Measurements from ENCODE around the gene TMPRSS2.

Gene TMPRSS2

GRCh38 chr21:41479686-41480085, 28.3 kb downstream of the TMPRSS2 start:
- no peak for DNase-seq

GRCh38 chr21:41478319-41479177, 29.4 kb downstream of the TMPRSS2 start:
- DNase-seq = no peak

- DNase-seq = no peak
Observed at GRCh38 chr21:41477641-41478318, 30.2 kb downstream of the TMPRSS2 start.

GRCh38 chr21:41475714-41476420, 32.1 kb downstream of the TMPRSS2 start:
- DNase-seq = no peak

- DNase-seq = no peak
Observed at GRCh38 chr21:41472753-41473548, 35.0 kb downstream of the TMPRSS2 start.

- DNase-seq = no peak
Observed at GRCh38 chr21:41470054-41470453, 37.9 kb downstream of the TMPRSS2 start.

GRCh38 chr21:41466024-41466820, 41.7 kb downstream of the TMPRSS2 start:
- no peak for DNase-seq

GRCh38 chr21:41465176-41465781, 42.7 kb downstream of the TMPRSS2 start:
- no peak for DNase-seq

GRCh38 chr21:41460578-41461527, 47.1 kb downstream of the TMPRSS2 start:
- DNase-seq = peak; percentile 63 to 65

GRCh38 chr21:41459884-41460534, 47.9 kb downstream of the TMPRSS2 start:
- DNase-seq = no peak

GRCh38 chr21:41458559-41458958, 49.4 kb downstream of the TMPRSS2 start:
- DNase-seq = no peak

GRCh38 chr21:41458121-41458520, 49.8 kb downstream of the TMPRSS2 start:
- DNase-seq = no peak

- no peak for DNase-seq
Observed at GRCh38 chr21:41453761-41454160, 54.2 kb downstream of the TMPRSS2 start.

GRCh38 chr21:41453198-41453597, 54.8 kb downstream of the TMPRSS2 start:
- no peak for DNase-seq

GRCh38 chr21:41451753-41452676, 55.9 kb downstream of the TMPRSS2 start:
- no peak for DNase-seq

- no peak for DNase-seq
Observed at GRCh38 chr21:41449613-41450012, 58.3 kb downstream of the TMPRSS2 start.

- no peak for DNase-seq
Observed at GRCh38 chr21:41447356-41447755, 60.6 kb downstream of the TMPRSS2 start.

GRCh38 chr21:41446586-41446985, 61.4 kb downstream of the TMPRSS2 start:
- DNase-seq = no peak

GRCh38 chr21:41445465-41445862, 62.5 kb downstream of the TMPRSS2 start:
- no peak for DNase-seq
